ENCODE measurements around the gene RXRA.

- TF ChIP-seq CTCF (IDR thresholded peaks at IDR 0.05; ENCODE audit: poor library complexity, severe bottlenecking) (no peak), EP300 (conservative IDR thresholded peaks at IDR 0.05; ENCODE audit: poor library complexity, severe bottlenecking) (no peak)
Measured at GRCh38 chr9:134483361-134484184, 157.3 kb downstream of the RXRA start.
